Heart left ventricle (tissue), 16 donors: ENCODE data around the gene BRIP1. TPM values are rescaled to one million over a fixed set of nuclear protein-coding genes. Genes with fewer than 3 reads are reported as not detected.

Source experiments
- ATAC-seq, 4 donors: fragments of 200-7000 bp; cut with Tn5 transposase; one replicate each; pipeline ENCODE4 v1.9.1; 2020 to 2022; ENCODE audit warnings: moderate library complexity in 4 of 4, mild to moderate bottlenecking in 3 of 4, moderate number of reproducible peaks in 1 of 4
- DNase-seq, 5 donors: peaks; one replicate each; pipeline ENCODE4 v3.0.0-alpha.2; 2020
- H3K27ac ChIP-seq, 12 donors: fragments of 200-600 bp; sonication (generic) in 4 of 12; one replicate each; pipeline versions ENCODE4 v1.5.0 to v1.8.0; 2016 to 2022; ENCODE audit warnings: mild to moderate bottlenecking in 2 of 12
- H3K27me3 ChIP-seq, 9 donors: fragments of 200-600 bp; sonication (generic) in 2 of 9; one replicate each; pipeline versions ENCODE4 v1.5.1 to v1.8.0; 2016 to 2022; ENCODE audit warnings: mild to moderate bottlenecking in 3 of 9
- H3K36me3 ChIP-seq, 9 donors: fragments of 200-600 bp; sonication (generic) in 2 of 9; one replicate each; pipeline versions ENCODE4 v1.5.0 to v1.8.0; 2018 to 2022; ENCODE audit warnings: mild to moderate bottlenecking in 2 of 9
- H3K4me1 ChIP-seq, 12 donors: fragments of 200-600 bp; sonication (generic) in 4 of 12; one replicate each; pipeline versions ENCODE4 v1.5.0 to v1.8.0; 2016 to 2022; ENCODE audit warnings: mild to moderate bottlenecking in 3 of 12
- H3K4me3 ChIP-seq, 12 donors: fragments of 200-600 bp; sonication (generic) in 4 of 12; one replicate each; pipeline versions ENCODE4 v1.5.0 to v1.8.0; 2017 to 2022; ENCODE audit warnings: mild to moderate bottlenecking in 9 of 12, moderate library complexity in 4 of 12
- H3K9me3 ChIP-seq, 12 donors: fragments of 200-600 bp; sonication (generic) in 4 of 12; one replicate each; pipeline versions ENCODE4 v1.5.0 to v1.8.0; 2016 to 2022; ENCODE audit warnings: mild to moderate bottlenecking in 1 of 12
- POLR2A ChIP-seq, 2 donors: fragments of 450-650 bp; IDR thresholded peaks; one replicate each; pipeline ENCODE4 v1.6.1; 2017; ENCODE audit warnings: antibody characterized with exemption in 2 of 2, mild to moderate bottlenecking in 2 of 2, moderate library complexity in 2 of 2
- WGBS, 4 donors: extraction: QIAGEN DNeasy Blood & Tissue Kit in 2 of 4; methylation state at CpG; one replicate each; pipeline versions ENCODE4 v1.1.5 to v1.1.7; 2013 to 2018; 5-methylcytosine and 5-hydroxymethylcytosine counted together
- intact Hi-C, 10 donors: fragments of 100-400 bp; cut with DNase I; formaldehyde crosslinking; loops; one replicate each; pipeline versions ENCODE4 v1.11.1 to v1.14.2; 2022
- polyA plus RNA-seq, 2 donors: library from polyadenylated mRNA; stranded (reverse); fragments of 200-250 nt; gene quantifications; one replicate each; pipeline ENCODE4 v1.2.3, GENCODE V29; 2013
- total RNA-seq, 9 donors: library from RNA; depleted of rRNA in 2 of 9; stranded (reverse); fragments of >200 nt in 2 of 9; fragmentation: NEBNext Ultra II Directional in 3 of 9; extraction: Animal tissue kit (Norgen Biotek cat#: 25700) in 3 of 9; gene quantifications; one replicate each; pipeline versions ENCODE4 v1.1.0 to v1.2.4, GENCODE V29; 2016 to 2023
- TF ChIP-seq, protein P1 (sequence below), 12 donors: fragments of 200-600 bp; sonication (generic) in 4 of 12; IDR thresholded peaks; one replicate each; pipeline versions ENCODE4 v1.5.0 to v1.8.0; 2018 to 2022; ENCODE audit warnings: antibody characterized with exemption in 12 of 12, mild to moderate bottlenecking in 5 of 12
- donor health status: ischemic (EF 13 %, LVEDD 7.1; RV severe dilation, severe dysfunction).
- donor health status: healthy with polysubstance abuse.
- donor health status: DM: no; HTN: yes; CAD: no.
- donor health status: DM: no; HTN: no; CAD: no.
- donor health status: ischemic (EF 25% LVEDD 6.9; RV normal size, moderate dysfunction).
- donor health status: ischemic (EF 25% LVEDD 5.7; RV mildly dilated, moderate dysfunction).
- donor health status: healthy.
- donor health status: DM: yes; HTN: yes; CAD: no.
- donor health status: ischemic (EF 35%, LVEDD 5.7; RV mildly dilated, moderate dysfunction).
- donor health status: nonischemic (EF 11% LVEDD 7.7; RV severe dilation, severe dysfunction).
- donor health status: DM: yes; HTN: yes; CAD: no.
- donor health status: PGD.
- donor health status: ischemic (EF 29% LVEDD 5.4; RV normal size, mild dysfunction).
- donor health status: nonischemic (EF 23%, LVEDD 6.1; RV moderate dilation, normal function).

BRIP1 gene
- total and polyA plus RNA-seq, 11 donors = 0.04 to 2.2 (median 0.12) TPM; not detected in 3

DNA sequence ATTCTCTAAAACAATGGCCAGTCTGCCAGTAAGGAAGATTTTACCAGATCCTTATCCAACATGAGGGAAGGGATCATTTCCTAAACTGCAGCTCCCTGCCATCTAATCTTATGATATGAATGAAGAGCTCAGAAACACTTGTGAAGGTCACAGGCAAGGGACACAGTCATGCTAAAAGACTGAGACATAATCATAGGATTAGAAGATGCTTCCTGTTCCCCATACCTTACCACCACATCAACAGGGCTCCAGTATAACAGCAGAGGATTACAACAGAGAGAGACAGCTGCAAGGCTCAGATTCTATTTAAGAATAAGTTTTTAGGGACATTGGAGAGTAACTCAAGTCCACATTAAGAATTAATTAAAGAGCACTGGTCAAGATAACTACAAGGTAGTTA is 93.3 kb downstream of the BRIP1 start:
- DNase-seq (no peak), ATAC-seq (no peak)
- H3K9me3 ChIP-seq = peaks cover 0 to 27% (median 8%) of the 10 kb centered on the region in 12 donors
- H3K36me3 ChIP-seq = no peaks in the 10 kb centered on the region
- no peak for TF ChIP-seq POLR2A (IDR thresholded peaks at IDR 0.05)
- TF ChIP-seq, protein P1, sequence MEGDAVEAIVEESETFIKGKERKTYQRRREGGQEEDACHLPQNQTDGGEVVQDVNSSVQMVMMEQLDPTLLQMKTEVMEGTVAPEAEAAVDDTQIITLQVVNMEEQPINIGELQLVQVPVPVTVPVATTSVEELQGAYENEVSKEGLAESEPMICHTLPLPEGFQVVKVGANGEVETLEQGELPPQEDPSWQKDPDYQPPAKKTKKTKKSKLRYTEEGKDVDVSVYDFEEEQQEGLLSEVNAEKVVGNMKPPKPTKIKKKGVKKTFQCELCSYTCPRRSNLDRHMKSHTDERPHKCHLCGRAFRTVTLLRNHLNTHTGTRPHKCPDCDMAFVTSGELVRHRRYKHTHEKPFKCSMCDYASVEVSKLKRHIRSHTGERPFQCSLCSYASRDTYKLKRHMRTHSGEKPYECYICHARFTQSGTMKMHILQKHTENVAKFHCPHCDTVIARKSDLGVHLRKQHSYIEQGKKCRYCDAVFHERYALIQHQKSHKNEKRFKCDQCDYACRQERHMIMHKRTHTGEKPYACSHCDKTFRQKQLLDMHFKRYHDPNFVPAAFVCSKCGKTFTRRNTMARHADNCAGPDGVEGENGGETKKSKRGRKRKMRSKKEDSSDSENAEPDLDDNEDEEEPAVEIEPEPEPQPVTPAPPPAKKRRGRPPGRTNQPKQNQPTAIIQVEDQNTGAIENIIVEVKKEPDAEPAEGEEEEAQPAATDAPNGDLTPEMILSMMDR (IDR thresholded peaks at IDR 0.05) = no peak
- no peak overlapping the region for H3K27ac ChIP-seq
- intact Hi-C loops = no loop called here
- no peaks in the 10 kb centered on the region for H3K27me3 ChIP-seq
- H3K4me3 ChIP-seq = no peak overlapping the region
- no peaks in the 10 kb centered on the region for H3K4me1 ChIP-seq

DNA sequence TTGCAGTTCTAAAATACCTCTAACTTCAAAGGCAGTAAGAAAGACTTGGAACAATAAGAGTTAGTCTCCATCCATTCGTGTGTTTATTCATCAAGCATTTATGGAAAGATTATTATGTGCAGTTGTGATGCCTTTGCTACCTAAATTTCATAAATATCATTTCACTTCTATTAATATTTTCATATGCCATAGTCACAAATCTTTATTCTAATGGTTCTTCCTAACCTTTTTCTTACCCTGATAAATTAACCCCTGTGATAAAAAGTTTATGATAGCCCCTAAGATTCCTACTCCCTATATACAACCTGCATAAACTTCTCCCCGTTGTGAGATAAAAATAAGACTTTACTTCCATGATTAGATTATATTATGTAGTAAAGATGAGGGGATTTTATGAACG is 94.9 kb downstream of the BRIP1 start:
- TF ChIP-seq POLR2A (IDR thresholded peaks at IDR 0.05) = no peak
- TF ChIP-seq, protein P1 (IDR thresholded peaks at IDR 0.05) = no peak
- WGBS, 4 donors = 93 to 95% (median 94%) methylated on average over 3 of the region's 3 CpGs
- DNase-seq (no peak), ATAC-seq (no peak)
- no peaks in the 10 kb centered on the region for H3K4me1 ChIP-seq
- intact Hi-C loops = no loop called here
- no peaks in the 10 kb centered on the region for H3K36me3 ChIP-seq
- no peaks in the 10 kb centered on the region for H3K27me3 ChIP-seq
- peaks cover 0 to 27% (median 8%) of the 10 kb centered on the region in 12 donors for H3K9me3 ChIP-seq
- H3K27ac ChIP-seq = no peak overlapping the region
- no peak overlapping the region for H3K4me3 ChIP-seq

DNA sequence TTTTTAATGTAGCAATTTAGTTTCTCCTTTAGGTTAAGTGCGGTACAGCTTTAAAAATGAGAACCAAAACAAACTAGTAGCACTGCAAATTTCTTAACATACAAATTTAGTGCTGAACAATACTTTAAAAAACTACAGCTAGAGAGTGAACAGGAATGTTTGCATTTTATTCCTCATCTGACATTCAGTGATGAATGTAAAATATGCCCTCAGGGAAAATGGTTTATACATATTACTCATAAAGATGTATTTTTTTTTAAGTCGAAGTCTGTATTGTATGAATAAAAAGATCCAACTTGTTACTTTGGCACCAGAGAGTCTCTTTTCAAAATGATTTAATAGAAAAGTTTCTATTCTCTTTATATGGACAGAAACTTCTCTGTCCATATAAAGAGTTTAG is 96.8 kb downstream of the BRIP1 start:
- no peak for TF ChIP-seq POLR2A (IDR thresholded peaks at IDR 0.05)
- TF ChIP-seq, protein P1 (IDR thresholded peaks at IDR 0.05) = no peak
- ATAC-seq (no peak), DNase-seq (no peak)
- H3K27ac ChIP-seq = no peak overlapping the region
- intact Hi-C loops = no loop called here
- no peaks in the 10 kb centered on the region for H3K36me3 ChIP-seq
- no peaks in the 10 kb centered on the region for H3K27me3 ChIP-seq
- H3K9me3 ChIP-seq = peaks cover 0 to 30% (median 10%) of the 10 kb centered on the region in 12 donors
- H3K4me1 ChIP-seq = no peaks in the 10 kb centered on the region
- no peak overlapping the region for H3K4me3 ChIP-seq
- WGBS, 4 donors = 88 to 95% (median 95%) methylated on average over 2 of the region's 2 CpGs

DNA sequence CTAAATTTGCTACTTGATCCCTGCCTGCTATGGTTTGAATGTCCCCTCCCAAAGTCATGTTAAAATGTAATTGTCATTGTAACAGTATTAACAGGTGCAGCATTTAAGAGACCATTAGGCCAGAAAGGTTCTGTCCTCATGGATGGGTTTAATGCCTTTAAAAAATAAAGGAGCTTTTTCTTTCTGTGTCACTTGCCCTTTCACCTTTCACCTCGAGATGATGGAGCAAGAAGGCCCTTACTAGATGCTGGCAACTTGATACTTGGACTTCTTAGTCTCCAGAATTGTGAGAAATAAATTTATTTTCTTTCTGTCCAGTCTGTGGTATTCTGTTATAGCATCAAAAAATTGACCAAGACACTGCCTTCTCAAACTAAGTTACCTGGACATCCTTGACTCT is 98.5 kb downstream of the BRIP1 start:
- peaks cover 0 to 22% (median 0%) of the 10 kb centered on the region in 12 donors for H3K9me3 ChIP-seq
- no peak for TF ChIP-seq POLR2A (IDR thresholded peaks at IDR 0.05)
- TF ChIP-seq, protein P1 (IDR thresholded peaks at IDR 0.05) = no peak
- no peaks in the 10 kb centered on the region for H3K27me3 ChIP-seq
- no peaks in the 10 kb centered on the region for H3K4me1 ChIP-seq
- WGBS, 4 donors = 90 to 100% (median 98%) methylated on average over 1 of the region's 1 CpG
- intact Hi-C loops = no loop called here
- ATAC-seq = no peak
- DNase-seq = no peak
- no peak overlapping the region for H3K4me3 ChIP-seq
- H3K36me3 ChIP-seq = no peaks in the 10 kb centered on the region
- no peak overlapping the region for H3K27ac ChIP-seq
